ENCODE measurements around the gene NDUFB10. TPM values are rescaled to one million over a fixed set of nuclear protein-coding genes. Genes with fewer than 3 reads are reported as not detected.
"Not testable (repeated sequence)": the region's sequence is repeated elsewhere in the genome, so short reads cannot be mapped to it uniquely, and the experiment has no call there.

The NDUFB10 gene
- total RNA-seq, 2 donors from 2014 or later, result 219 to 272 TPM

- H3K9me3 ChIP-seq, result no peaks in the 10 kb centered on the region
- no peak for DNase-seq
- intact Hi-C loops (cut with DNase I), result no loop called here
- H3K27ac ChIP-seq, result no peak overlapping the region
- H3K27me3 ChIP-seq, result peaks cover 32% of the 10 kb centered on the region
- no peak overlapping the region for H3K9ac ChIP-seq (ENCODE audit: low read depth in 2 of 2, low read length in 2 of 2)
- peaks cover 12% of the 10 kb centered on the region for H3K4me1 ChIP-seq
- no peaks in the 10 kb centered on the region for H3K36me3 ChIP-seq
- TF ChIP-seq CTCF (IDR thresholded peaks at IDR 0.05), result no peak
- no peak overlapping the region for H3K4me3 ChIP-seq
Observed at GRCh38 chr16:1917665-1918350, 41.5 kb upstream of the NDUFB10 start.

GRCh38 chr16:1918351-1919326 is 40.7 kb upstream of the NDUFB10 start, which contains the start of gene HS3ST6:
Gene HS3ST6, minus strand, starts transcription at chr16:1918415. Its CDS starts 92 bp downstream, at chr16:1918323.
- no peaks in the 10 kb centered on the region for H3K9me3 ChIP-seq

DNA sequence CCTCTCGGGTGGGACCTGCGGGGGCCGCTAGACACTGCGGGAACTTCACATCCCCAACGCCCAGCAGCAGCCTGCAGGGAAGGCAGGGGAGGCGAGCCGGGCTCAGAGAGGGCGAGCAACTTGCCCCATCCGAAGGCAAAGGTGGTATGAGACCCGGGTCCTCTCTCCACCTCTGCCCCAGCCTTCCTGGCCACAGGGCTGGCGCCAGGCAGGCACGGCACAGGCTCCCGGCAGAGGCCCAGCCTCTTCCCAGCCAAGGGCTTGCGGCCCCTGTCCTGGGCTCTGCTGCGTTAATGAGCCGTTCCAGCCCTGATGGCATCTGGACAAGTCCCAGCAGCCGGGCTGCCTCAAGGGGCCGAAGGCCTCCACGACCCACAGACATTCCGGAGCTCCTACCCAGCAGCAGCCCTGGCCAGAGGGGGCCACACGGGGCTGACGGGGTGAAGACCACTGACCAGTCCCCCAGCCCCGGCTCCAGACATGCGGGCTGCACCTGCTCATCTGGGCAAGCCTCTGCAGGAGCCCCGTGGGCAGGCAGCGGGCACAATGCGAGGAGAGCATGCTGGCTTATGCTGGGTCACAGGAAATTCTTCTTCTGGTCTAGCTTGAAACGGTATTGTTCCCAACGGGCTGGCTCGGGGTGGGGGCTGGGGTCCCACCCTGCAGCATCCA is 39.9 kb upstream of the NDUFB10 start:
- no peaks in the 10 kb centered on the region for H3K9me3 ChIP-seq

More at GRCh38 chr16:1918351-1919326, 40.7 kb upstream of the NDUFB10 start, which contains the start of gene HS3ST6:
- H3K4me3 ChIP-seq, result no peak within 1 kb of the TSS
- no peak for TF ChIP-seq CTCF (IDR thresholded peaks at IDR 0.05)
- H3K27me3 ChIP-seq, result peaks cover 32% of the 10 kb centered on the region
- DNase-seq, result no peak
- H3K4me1 ChIP-seq, result peaks cover 9% of the 10 kb centered on the region
- H3K36me3 ChIP-seq, result no peaks in the 10 kb centered on the region
- no peak within 1 kb of the TSS for H3K9ac ChIP-seq (ENCODE audit: low read depth in 2 of 2, low read length in 2 of 2)
- no peak within 1 kb of the TSS for H3K27ac ChIP-seq
- intact Hi-C loops (cut with DNase I), result no loop called here

GRCh38 chr16:1920122-1920521 is 39.2 kb upstream of the NDUFB10 start:
- H3K4me1 ChIP-seq; H3K4me3 ChIP-seq; H3K9me3 ChIP-seq; H3K36me3 ChIP-seq; H3K9ac ChIP-seq (ENCODE audit: low read depth in 2 of 2, low read length in 2 of 2); H3K27ac ChIP-seq; intact Hi-C loops (cut with DNase I); DNase-seq: not testable (repeated sequence)
- H3K27me3 ChIP-seq, result peaks cover 32% of the 10 kb centered on the region

More for the DNA sequence above, 39.9 kb upstream of the NDUFB10 start:
- Histone ChIP-seq H3K36me3 (no peaks in the 10 kb centered on the region), H3K4me1 (peaks cover 8% of the 10 kb centered on the region), H3K27me3 (peaks cover 32% of the 10 kb centered on the region), H3K27ac (no peak overlapping the region), H3K9ac (ENCODE audit: low read depth in 2 of 2, low read length in 2 of 2) (no peak overlapping the region), H3K4me3 (no peak overlapping the region)
- no peak for DNase-seq
- TF ChIP-seq CTCF (IDR thresholded peaks at IDR 0.05), result no peak
- intact Hi-C loops (cut with DNase I), result no loop called here

GRCh38 chr16:1920727-1921171 is 38.6 kb upstream of the NDUFB10 start:
- intact Hi-C loops (cut with DNase I), result no loop called here
- Histone ChIP-seq H3K4me1 (peaks cover 8% of the 10 kb centered on the region), H3K9ac (ENCODE audit: low read depth in 2 of 2, low read length in 2 of 2) (no peak overlapping the region), H3K9me3 (no peaks in the 10 kb centered on the region), H3K36me3 (no peaks in the 10 kb centered on the region), H3K4me3 (no peak overlapping the region), H3K27ac (no peak overlapping the region), H3K27me3 (peaks cover 32% of the 10 kb centered on the region)
- no peak for DNase-seq
- no peak for TF ChIP-seq CTCF (IDR thresholded peaks at IDR 0.05)

Data from colonic mucosa (tissue), 4 donors.